ENCODE measurements around the gene RLIM.

- TF ChIP-seq, protein P1, sequence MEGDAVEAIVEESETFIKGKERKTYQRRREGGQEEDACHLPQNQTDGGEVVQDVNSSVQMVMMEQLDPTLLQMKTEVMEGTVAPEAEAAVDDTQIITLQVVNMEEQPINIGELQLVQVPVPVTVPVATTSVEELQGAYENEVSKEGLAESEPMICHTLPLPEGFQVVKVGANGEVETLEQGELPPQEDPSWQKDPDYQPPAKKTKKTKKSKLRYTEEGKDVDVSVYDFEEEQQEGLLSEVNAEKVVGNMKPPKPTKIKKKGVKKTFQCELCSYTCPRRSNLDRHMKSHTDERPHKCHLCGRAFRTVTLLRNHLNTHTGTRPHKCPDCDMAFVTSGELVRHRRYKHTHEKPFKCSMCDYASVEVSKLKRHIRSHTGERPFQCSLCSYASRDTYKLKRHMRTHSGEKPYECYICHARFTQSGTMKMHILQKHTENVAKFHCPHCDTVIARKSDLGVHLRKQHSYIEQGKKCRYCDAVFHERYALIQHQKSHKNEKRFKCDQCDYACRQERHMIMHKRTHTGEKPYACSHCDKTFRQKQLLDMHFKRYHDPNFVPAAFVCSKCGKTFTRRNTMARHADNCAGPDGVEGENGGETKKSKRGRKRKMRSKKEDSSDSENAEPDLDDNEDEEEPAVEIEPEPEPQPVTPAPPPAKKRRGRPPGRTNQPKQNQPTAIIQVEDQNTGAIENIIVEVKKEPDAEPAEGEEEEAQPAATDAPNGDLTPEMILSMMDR (IDR thresholded peaks at IDR 0.05; ENCODE audit: borderline replicate concordance, extremely low read depth, low read length, poor library complexity, severe bottlenecking), result no peak
- TF ChIP-seq EZH2 (IDR thresholded peaks at IDR 0.05; ENCODE audit: borderline replicate concordance, low read depth, low read length, severe bottlenecking), result no peak
Measured at GRCh38 chrX:74656079-74656745, 41.8 kb upstream of the RLIM start.

Measured in DND-41 (cell line).